ENCODE measurements around the gene CMPK2.

DNA sequence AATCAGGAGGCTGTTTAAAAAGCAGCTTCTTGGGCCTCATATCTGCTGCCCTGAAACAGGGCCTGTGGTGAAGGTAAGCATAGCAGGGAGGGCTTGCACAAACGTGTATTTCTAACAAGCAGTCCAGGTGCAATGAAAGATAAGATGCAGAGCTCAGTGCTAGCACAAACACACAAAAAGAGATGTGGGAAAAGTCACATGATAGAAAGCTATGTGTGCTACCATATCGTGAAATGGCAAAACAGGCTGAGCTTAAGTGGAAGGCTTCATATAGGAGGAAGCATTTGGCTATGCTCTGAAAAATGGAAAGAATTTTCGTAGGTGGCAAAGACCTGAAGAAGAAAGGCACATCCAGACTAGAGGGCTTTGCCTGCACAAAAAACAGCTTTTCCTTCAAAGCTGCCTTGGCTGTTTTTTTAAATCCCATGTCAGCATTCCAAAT, 22.1 kb upstream of the CMPK2 start:
- TF ChIP-seq, protein P1, sequence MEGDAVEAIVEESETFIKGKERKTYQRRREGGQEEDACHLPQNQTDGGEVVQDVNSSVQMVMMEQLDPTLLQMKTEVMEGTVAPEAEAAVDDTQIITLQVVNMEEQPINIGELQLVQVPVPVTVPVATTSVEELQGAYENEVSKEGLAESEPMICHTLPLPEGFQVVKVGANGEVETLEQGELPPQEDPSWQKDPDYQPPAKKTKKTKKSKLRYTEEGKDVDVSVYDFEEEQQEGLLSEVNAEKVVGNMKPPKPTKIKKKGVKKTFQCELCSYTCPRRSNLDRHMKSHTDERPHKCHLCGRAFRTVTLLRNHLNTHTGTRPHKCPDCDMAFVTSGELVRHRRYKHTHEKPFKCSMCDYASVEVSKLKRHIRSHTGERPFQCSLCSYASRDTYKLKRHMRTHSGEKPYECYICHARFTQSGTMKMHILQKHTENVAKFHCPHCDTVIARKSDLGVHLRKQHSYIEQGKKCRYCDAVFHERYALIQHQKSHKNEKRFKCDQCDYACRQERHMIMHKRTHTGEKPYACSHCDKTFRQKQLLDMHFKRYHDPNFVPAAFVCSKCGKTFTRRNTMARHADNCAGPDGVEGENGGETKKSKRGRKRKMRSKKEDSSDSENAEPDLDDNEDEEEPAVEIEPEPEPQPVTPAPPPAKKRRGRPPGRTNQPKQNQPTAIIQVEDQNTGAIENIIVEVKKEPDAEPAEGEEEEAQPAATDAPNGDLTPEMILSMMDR (IDR thresholded peaks at IDR 0.05) = no peak
- TF ChIP-seq POLR2A (IDR thresholded peaks at IDR 0.05) = no peak

Measured in uterus (tissue), 2 donors.